Transverse colon (tissue), 4 donors: ENCODE data around the gene ATP6AP2. TPM values are rescaled to one million over a fixed set of nuclear protein-coding genes. Genes with fewer than 3 reads are reported as not detected.
"Not testable (repeated sequence)": the region's sequence is repeated elsewhere in the genome, so short reads cannot be mapped to it uniquely, and the experiment has no call there.

Source experiments
- DNase-seq: peaks from one replicate; pipeline ENCODE4 v3.0.0-alpha.2; 2019
- H3K27ac ChIP-seq, 4 donors: fragments of 200-600 bp; sonication (generic); 2 replicates each; pipeline ENCODE4 v1.5.1; 2016 to 2018; ENCODE audit warnings: inconsistent platforms in 4 of 4
- H3K27me3 ChIP-seq: fragments of 200-600 bp; sonication (generic); 2 replicates; pipeline ENCODE4 v1.5.1; 2017; ENCODE audit warnings: inconsistent platforms
- H3K36me3 ChIP-seq, 4 donors: fragments of 200-600 bp; sonication (generic); 2 replicates each; pipeline ENCODE4 v1.5.1; 2017 to 2019; ENCODE audit warnings: inconsistent platforms in 4 of 4
- H3K4me1 ChIP-seq, 4 donors: fragments of 200-600 bp; sonication (generic); 2 replicates each; pipeline ENCODE4 v1.5.1; 2017 to 2020; ENCODE audit warnings: inconsistent platforms in 4 of 4
- H3K4me3 ChIP-seq, 4 donors: fragments of 200-600 bp; sonication (generic); 1 replicate in 1 of 4; 2 replicates in 3 of 4; pipeline versions ENCODE4 v1.5.1 to v1.6.1; 2017 to 2019; ENCODE audit warnings: inconsistent platforms in 4 of 4
- H3K9me3 ChIP-seq, 2 donors: fragments of 200-600 bp; sonication (generic); 2 replicates each; pipeline ENCODE4 v1.5.1; 2017 to 2019; ENCODE audit warnings: inconsistent platforms in 2 of 2
- EP300 ChIP-seq: sonication (generic); formaldehyde crosslinking; IDR thresholded peaks from one replicate; pipeline ENCODE4 v1.6.1; 2017; ENCODE audit warnings: antibody characterized with exemption, low read depth
- POLR2A ChIP-seq: fragments of 450-650 bp; IDR thresholded peaks from one replicate; pipeline ENCODE4 v1.6.1; 2016; ENCODE audit warnings: antibody characterized with exemption, mild to moderate bottlenecking, moderate library complexity
- POLR2AphosphoS5 ChIP-seq, 3 donors: sonication (generic); formaldehyde crosslinking; IDR thresholded peaks; one replicate each; pipeline ENCODE4 v1.6.1; 2016; ENCODE audit warnings: antibody characterized with exemption in 3 of 3
- WGBS, 2 donors: methylation state at CpG; one replicate each; pipeline ENCODE4 v1.1.5; 2018; ENCODE audit warnings: low coverage in 1 of 2; 5-methylcytosine and 5-hydroxymethylcytosine counted together
- in situ Hi-C, 4 donors: fragments of 200-750 bp; cut with MboI; loops; one replicate each; pipeline versions ENCODE4 v1.15.0 to v1.15.1; 2017; ENCODE audit warnings: low sequenced_read_pairs in 3 of 4, low pct_ligation_motif_present in 1 of 4, low pct_unique_long_range_greater_than_20kb in 1 of 4
- intact Hi-C: fragments of 100-400 bp; cut with DNase I; formaldehyde crosslinking; loops from one replicate; pipeline ENCODE4 v1.15.1; 2023; ENCODE audit warnings: low total_unique reads
- total RNA-seq, 4 donors: library from RNA; depleted of rRNA; stranded (reverse); fragments of >200 nt; gene quantifications; one replicate each; pipeline ENCODE4 v1.1.0, GENCODE V29; 2016
- TF ChIP-seq, protein P1 (sequence below), 5 experiments: fragments of 200-600 bp in 3 of 5; fragments of 450-650 bp in 2 of 5; sonication (generic) in 3 of 5; IDR thresholded peaks; 1 replicate in 2 of 5; 2 replicates in 3 of 5; pipeline ENCODE4 v1.5.1; 2016 to 2017; ENCODE audit warnings: antibody characterized with exemption in 5 of 5, inconsistent platforms in 3 of 5, mild to moderate bottlenecking in 2 of 5, moderate library complexity in 1 of 5

The ATP6AP2 gene
- total RNA-seq, 4 donors from 2014 or later, result 10.3 to 95.9 (median 62.3) TPM

- intact Hi-C loops, result no loop called here
- no peak for TF ChIP-seq EP300
- TF ChIP-seq, protein P1, sequence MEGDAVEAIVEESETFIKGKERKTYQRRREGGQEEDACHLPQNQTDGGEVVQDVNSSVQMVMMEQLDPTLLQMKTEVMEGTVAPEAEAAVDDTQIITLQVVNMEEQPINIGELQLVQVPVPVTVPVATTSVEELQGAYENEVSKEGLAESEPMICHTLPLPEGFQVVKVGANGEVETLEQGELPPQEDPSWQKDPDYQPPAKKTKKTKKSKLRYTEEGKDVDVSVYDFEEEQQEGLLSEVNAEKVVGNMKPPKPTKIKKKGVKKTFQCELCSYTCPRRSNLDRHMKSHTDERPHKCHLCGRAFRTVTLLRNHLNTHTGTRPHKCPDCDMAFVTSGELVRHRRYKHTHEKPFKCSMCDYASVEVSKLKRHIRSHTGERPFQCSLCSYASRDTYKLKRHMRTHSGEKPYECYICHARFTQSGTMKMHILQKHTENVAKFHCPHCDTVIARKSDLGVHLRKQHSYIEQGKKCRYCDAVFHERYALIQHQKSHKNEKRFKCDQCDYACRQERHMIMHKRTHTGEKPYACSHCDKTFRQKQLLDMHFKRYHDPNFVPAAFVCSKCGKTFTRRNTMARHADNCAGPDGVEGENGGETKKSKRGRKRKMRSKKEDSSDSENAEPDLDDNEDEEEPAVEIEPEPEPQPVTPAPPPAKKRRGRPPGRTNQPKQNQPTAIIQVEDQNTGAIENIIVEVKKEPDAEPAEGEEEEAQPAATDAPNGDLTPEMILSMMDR (IDR thresholded peaks at IDR 0.05), result no peak
- no peak for TF ChIP-seq POLR2AphosphoS5 (IDR thresholded peaks at IDR 0.05)
- TF ChIP-seq POLR2A, result no peak
- peaks cover 3 to 13% (median 6%) of the 10 kb centered on the region in 4 donors for H3K4me1 ChIP-seq
- 38 to 62% methylated on average over 2 to 3 of the region's 3 CpGs for WGBS, 2 donors
- H3K4me3 ChIP-seq, result no peak overlapping the region
- H3K27me3 ChIP-seq, result no peaks in the 10 kb centered on the region
- in situ Hi-C loops, result no loop called here
- DNase-seq, result no peak
- no peaks in the 10 kb centered on the region for H3K36me3 ChIP-seq
- H3K27ac ChIP-seq, result peak overlapping the region in 1 of 4 donors; percentile 96
- H3K9me3 ChIP-seq, result no peaks in the 10 kb centered on the region
These were observed 1.6 kb upstream of the ATP6AP2 start for GRCh38 chrX:40579141-40579540.

- no peaks in the 10 kb centered on the region for H3K27me3 ChIP-seq
- intact Hi-C loops, result no loop called here
- TF ChIP-seq, protein P1 (IDR thresholded peaks at IDR 0.05), result no peak
- TF ChIP-seq POLR2A (no peak), EP300 (no peak), POLR2AphosphoS5 (IDR thresholded peaks at IDR 0.05) (no peak)
- H3K4me3 ChIP-seq, result peak overlapping the region; percentile 30 to 84 (median 72)
- peaks cover 3 to 13% (median 6%) of the 10 kb centered on the region in 4 donors for H3K4me1 ChIP-seq
- no peaks in the 10 kb centered on the region for H3K9me3 ChIP-seq
- WGBS, 2 donors, result 14 to 38% methylated on average over 3 to 12 of the region's 12 CpGs
- no peak for DNase-seq
- no peaks in the 10 kb centered on the region for H3K36me3 ChIP-seq
- peak overlapping the region; percentile 85 to 98 (median 95) for H3K27ac ChIP-seq
- in situ Hi-C loops, result no loop called here
These were observed 752 bp upstream of the ATP6AP2 start for GRCh38 chrX:40579900-40580536.

GRCh38 chrX:40581336-40581920 lies 658 bp downstream of the ATP6AP2 start:
- no peak for DNase-seq
- TF ChIP-seq POLR2A (no peak), EP300 (no peak), POLR2AphosphoS5 (IDR thresholded peaks at IDR 0.05) (no peak)
- TF ChIP-seq, protein P1 (IDR thresholded peaks at IDR 0.05), result no peak
- Histone ChIP-seq H3K9me3 (no peaks in the 10 kb centered on the region), H3K4me1 (peaks cover 3 to 13% (median 6%) of the 10 kb centered on the region in 4 donors), H3K27me3 (no peaks in the 10 kb centered on the region), H3K4me3 (peak overlapping the region; percentile 63 to 84 (median 72)), H3K36me3 (no peaks in the 10 kb centered on the region), H3K27ac (peak overlapping the region; percentile 85 to 98 (median 95))
- 41% methylated on average over 9 of the region's 15 CpGs; no CpG with 5 or more reads in 1 of the 2 donors for WGBS, 2 donors
- intact Hi-C loops, result no loop called here
- in situ Hi-C loops, result no loop called here

DNA sequence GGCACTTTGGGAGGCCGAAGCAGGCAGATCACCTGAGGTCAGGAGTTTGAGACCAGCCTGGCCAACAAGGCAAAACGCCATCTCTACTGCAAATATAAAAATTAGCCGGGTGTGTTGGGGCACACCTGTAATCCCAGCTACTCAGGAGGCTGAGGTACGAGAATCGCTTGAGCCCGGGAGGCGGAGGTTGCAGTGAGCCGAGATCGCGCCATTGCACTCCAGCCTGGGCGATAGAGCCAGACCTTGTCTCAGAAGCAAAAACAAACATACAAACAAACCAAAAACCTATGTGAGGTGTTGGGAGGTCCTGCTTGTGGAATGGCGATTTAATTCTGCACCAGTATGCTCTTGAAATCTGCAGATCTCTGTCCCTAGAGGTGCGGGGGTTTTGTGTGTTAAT lies 1.4 kb downstream of the ATP6AP2 start:
- H3K27ac ChIP-seq, intact Hi-C loops, H3K27me3 ChIP-seq, in situ Hi-C loops, H3K9me3 ChIP-seq, H3K36me3 ChIP-seq, DNase-seq: not testable (repeated sequence)
- peak overlapping the region in 1 of 4 donors; percentile 84 for H3K4me3 ChIP-seq
- WGBS, 2 donors, result 89 to 100% methylated on average over 1 to 13 of the region's 13 CpGs
- H3K4me1 ChIP-seq, result peaks cover 3 to 13% (median 6%) of the 10 kb centered on the region in 4 donors
